NB4 (cell line): ENCODE data around the gene SOBP.

Experiments used
- DNase-seq: peaks from one replicate; pipeline ENCODE4 v3.0.0; 2010; ENCODE audit warnings: low read depth
- H3K4me3 ChIP-seq: one replicate; pipeline ENCODE4 v1.5.1; 2011; ENCODE audit warnings: mild to moderate bottlenecking, low read depth, low read length, moderate library complexity
- CTCF ChIP-seq: IDR thresholded peaks from one replicate; pipeline ENCODE4 v1.5.1; 2012; ENCODE audit warnings: low read depth, low read length
- MAX ChIP-seq: IDR thresholded peaks from 2 replicates; pipeline ENCODE4 v1.6.1; 2011; ENCODE audit warnings: low read depth, low read length
- MYC ChIP-seq: IDR thresholded peaks from 2 replicates; pipeline ENCODE4 v1.6.1; 2011; ENCODE audit warnings: low read depth, low read length
- POLR2A ChIP-seq: IDR thresholded peaks from 2 replicates; pipeline ENCODE4 v1.6.1; 2011; ENCODE audit warnings: mild to moderate bottlenecking; ENCODE audit not compliant: insufficient read length; ENCODE audit errors: extremely low read depth

Gene SOBP

DNA sequence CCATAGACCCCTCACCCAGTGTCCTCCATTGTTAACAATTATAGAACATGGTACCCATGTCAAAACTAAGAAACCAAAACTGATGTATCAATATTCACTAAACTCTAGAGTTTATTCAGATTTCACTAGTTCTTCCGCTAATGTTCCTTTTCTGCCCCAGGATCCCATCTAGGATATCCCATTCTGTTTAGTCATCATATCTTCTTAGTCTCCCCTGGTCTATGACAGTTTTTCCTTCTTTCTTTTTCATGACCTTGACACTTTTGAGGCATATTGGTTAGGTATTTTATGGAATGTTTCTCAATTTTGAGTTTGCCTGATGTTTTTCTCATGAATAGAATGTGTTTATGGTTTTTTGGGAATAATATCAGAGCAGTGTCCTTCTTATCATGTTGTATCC is 187.5 kb downstream of the SOBP start:
- H3K4me3 ChIP-seq: no peak overlapping the region
- DNase-seq: no peak
- TF ChIP-seq CTCF (no peak), MYC (no peak), POLR2A (no peak), MAX (no peak)

DNA sequence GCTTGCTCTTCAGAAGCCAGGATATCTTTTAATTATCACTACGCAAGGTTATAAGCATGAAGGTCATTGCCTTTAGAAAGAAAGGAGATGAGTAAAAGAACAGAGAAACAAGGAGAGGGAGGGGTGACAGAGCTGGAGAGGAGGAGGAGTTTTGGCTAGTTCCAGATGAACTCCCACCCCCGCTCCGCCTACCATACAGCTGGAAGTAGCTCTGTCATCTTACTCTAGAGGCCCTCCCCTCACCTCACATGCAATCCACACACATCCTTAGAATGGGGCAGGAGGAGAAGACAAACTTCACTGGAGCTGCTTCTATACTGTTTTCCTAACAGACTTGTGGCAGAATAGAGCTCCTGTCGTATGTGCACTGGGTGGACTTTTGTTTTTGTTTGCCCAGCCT is 189.5 kb downstream of the SOBP start:
- peak; percentile 28 for DNase-seq
- TF ChIP-seq MYC (no peak), MAX (no peak), POLR2A (no peak), CTCF (no peak)
- no peak overlapping the region for H3K4me3 ChIP-seq

GRCh38 chr6:107682721-107683120 is 192.8 kb downstream of the SOBP start:
- no peak overlapping the region for H3K4me3 ChIP-seq
- DNase-seq: no peak
- no peak for TF ChIP-seq MAX
- TF ChIP-seq MYC: no peak
- TF ChIP-seq POLR2A: no peak
- TF ChIP-seq CTCF: no peak

- DNase-seq: no peak
- H3K4me3 ChIP-seq: no peak overlapping the region
- TF ChIP-seq CTCF (no peak), POLR2A (no peak), MAX (no peak), MYC (no peak)
Measured at GRCh38 chr6:107683183-107683582, 193.3 kb downstream of the SOBP start.

DNA sequence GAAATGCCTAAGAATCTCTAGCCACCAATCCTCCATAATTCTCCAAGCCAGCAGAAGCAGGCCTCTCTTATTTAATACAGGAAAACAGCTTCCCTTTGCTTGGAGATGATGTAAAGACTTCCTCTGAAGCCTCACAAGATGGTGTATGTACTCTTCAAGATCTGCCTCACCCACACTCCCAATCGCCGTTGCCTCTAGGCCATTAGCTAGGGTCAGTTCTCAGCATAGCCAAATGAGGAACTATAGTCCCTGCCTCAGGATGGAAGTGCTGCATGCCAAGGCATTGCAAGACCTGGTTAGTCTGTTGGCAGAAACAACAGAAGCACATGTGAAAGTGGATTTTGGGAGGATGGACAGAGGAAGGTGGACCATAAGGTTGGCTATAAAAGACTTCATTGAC is 195.1 kb downstream of the SOBP start:
- TF ChIP-seq CTCF (no peak), MAX (no peak), POLR2A (no peak), MYC (no peak)
- H3K4me3 ChIP-seq: no peak overlapping the region
- DNase-seq: no peak

GRCh38 chr6:107689190-107689589 is 199.3 kb downstream of the SOBP start:
- TF ChIP-seq MYC: no peak
- no peak for TF ChIP-seq MAX
- no peak for TF ChIP-seq CTCF
- TF ChIP-seq POLR2A: no peak
- DNase-seq: no peak
- H3K4me3 ChIP-seq: no peak overlapping the region
